Fibroblast of mammary gland (primary cell): ENCODE results near the gene NFE2.
A peak's percentile ranks its signal among the peaks of the same experiment; 100 is the strongest.
"Not testable (repeated sequence)": the region's sequence is repeated elsewhere in the genome, so short reads cannot be mapped to it uniquely, and the experiment has no call there.

Experiments used
- DNase-seq: peaks from one replicate; pipeline ENCODE4 v3.0.0-alpha.2; 2010; ENCODE audit warnings: low read depth
- H3K4me3 ChIP-seq: 2 replicates; pipeline ENCODE4 v1.5.1; 2011; ENCODE audit warnings: low read depth, mild to moderate bottlenecking, low read length, moderate library complexity; ENCODE audit not compliant: control insufficient read depth
- TF ChIP-seq, protein P1 (sequence below): conservative IDR thresholded peaks from 2 replicates; pipeline ENCODE4 v1.5.1; 2011; ENCODE audit warnings: low read depth, low read length, inconsistent platforms; ENCODE audit not compliant: control insufficient read depth, insufficient read depth

The NFE2 gene

GRCh38 chr12:54286042-54287030 is 14.5 kb downstream of the NFE2 start:
- no peak overlapping the region for H3K4me3 ChIP-seq
- TF ChIP-seq, protein P1, sequence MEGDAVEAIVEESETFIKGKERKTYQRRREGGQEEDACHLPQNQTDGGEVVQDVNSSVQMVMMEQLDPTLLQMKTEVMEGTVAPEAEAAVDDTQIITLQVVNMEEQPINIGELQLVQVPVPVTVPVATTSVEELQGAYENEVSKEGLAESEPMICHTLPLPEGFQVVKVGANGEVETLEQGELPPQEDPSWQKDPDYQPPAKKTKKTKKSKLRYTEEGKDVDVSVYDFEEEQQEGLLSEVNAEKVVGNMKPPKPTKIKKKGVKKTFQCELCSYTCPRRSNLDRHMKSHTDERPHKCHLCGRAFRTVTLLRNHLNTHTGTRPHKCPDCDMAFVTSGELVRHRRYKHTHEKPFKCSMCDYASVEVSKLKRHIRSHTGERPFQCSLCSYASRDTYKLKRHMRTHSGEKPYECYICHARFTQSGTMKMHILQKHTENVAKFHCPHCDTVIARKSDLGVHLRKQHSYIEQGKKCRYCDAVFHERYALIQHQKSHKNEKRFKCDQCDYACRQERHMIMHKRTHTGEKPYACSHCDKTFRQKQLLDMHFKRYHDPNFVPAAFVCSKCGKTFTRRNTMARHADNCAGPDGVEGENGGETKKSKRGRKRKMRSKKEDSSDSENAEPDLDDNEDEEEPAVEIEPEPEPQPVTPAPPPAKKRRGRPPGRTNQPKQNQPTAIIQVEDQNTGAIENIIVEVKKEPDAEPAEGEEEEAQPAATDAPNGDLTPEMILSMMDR: no peak
- DNase-seq: no peak

DNA sequence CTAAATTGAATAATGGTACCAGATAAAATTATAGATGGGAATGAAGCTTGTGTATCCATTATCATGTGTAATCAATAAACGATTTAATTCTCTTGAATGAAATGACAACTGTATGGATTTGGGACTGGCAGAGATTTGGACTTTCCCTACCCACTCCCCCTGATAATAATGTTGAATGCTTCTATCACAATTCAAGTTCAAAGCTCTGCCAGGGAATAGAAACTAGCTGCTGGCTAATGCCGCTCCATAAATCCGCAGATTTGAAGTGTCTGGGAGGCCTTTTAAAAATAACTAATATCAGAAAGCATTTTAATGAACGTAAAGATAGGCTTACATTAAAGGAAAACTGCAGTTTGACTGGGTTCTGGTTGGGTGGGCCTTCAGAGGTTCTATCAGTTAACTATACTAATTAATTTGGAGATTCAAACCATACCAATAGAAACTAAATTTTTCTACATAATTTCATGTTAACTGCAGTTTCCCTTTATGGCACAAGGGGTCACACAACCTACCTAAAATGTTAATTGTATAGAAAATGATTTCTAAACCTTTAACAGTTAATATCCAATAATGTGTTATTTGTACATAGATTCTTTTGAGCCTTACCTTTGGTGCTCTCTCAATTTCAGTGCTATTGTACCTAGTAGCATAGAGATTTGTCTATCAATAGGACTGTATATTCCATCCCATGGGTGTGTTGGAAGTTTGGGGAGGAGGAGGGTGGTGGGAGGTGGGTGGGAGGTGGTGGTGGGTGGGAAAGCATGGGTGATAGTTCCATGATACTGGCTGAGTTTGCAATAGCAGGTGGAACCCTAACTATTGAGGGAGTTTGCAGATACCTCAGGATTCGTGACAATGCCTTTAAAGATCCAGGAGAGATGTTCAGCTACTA is 15.4 kb downstream of the NFE2 start:
- TF ChIP-seq, protein P1: peak; percentile 38
- no peak for DNase-seq
- H3K4me3 ChIP-seq: no peak overlapping the region

GRCh38 chr12:54284070-54284780 is 16.6 kb downstream of the NFE2 start:
- DNase-seq: not testable (repeated sequence)
- peak overlapping the region; percentile 99 for H3K4me3 ChIP-seq

DNA sequence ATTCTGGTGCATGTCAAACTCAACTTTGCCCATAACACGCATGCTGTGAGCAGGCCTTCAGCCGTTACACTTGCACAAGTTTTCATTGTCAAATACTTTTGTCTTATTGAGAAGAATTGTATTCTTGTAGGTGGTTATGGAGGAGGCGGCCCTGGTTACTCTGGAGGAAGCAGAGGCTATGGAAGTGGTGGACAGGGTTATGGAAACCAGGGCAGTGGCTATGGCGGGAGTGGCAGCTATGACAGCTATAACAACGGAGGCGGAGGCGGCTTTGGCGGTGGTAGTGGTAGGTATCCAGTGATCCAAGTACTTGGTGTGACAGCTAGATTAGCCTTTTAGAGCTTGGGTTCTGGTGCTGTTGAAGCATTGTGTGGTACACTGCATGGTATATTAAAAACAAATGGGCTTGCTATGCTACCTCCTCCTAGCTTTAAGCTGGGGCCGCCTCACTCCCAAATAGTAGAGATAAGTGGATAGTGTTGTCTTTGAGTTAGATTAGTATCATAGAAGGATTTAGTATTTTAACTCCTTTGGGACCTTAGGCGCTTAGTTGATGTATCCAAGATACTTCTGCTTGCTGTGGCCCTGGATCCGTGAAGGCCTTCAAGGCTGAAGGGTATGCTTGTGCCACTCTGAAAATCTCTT is 17.7 kb downstream of the NFE2 start:
- peak overlapping the region; percentile 99 for H3K4me3 ChIP-seq
- TF ChIP-seq, protein P1: no peak
- DNase-seq: no peak

DNA sequence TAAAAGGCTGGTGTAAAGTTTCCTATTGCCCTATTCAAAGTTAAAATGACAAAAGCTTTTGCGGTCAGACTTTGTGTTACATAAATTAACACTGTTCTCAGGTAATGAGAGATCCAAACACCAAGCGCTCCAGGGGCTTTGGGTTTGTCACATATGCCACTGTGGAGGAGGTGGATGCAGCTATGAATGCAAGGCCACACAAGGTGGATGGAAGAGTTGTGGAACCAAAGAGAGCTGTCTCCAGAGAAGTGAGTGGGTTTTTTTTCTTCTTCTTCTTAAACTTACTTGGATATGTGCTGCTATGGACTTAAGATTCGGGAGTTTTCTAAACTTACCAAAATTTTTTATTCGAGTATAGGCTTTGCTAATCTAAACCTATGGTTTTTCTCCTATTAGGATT is 19.1 kb downstream of the NFE2 start:
- DNase-seq: not testable (repeated sequence)
- peak overlapping the region; percentile 99 for H3K4me3 ChIP-seq

DNA sequence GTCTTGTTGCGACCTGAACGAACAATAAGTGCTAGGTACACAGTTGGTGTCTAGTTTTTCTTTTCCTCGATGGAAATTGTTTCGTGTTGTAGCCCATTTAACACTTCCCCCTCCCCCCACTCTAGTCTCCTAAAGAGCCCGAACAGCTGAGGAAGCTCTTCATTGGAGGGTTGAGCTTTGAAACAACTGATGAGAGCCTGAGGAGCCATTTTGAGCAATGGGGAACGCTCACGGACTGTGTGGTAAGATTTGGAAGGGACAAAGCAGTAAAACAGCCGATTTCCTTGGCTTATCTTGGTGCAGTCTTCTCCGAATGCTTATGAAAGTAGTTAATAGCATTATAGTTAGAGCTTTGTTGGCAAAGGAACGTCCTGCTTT is 19.6 kb downstream of the NFE2 start:
- DNase-seq: not testable (repeated sequence)
- peak overlapping the region; percentile 99 for H3K4me3 ChIP-seq

- peak; percentile 100 for DNase-seq
- TF ChIP-seq, protein P1: no peak
These were observed 20.2 kb downstream of the NFE2 start, which contains the start of gene HNRNPA1 for GRCh38 chr12:54280468-54281260. TSS of gene HNRNPA1 (plus strand) at chr12:54280726. CDS start at chr12:54280808, 82 bp downstream.

More at GRCh38 chr12:54280468-54281260, 20.2 kb downstream of the NFE2 start, which contains the start of gene HNRNPA1:
- H3K4me3 ChIP-seq: peak within 1 kb of the TSS; percentile 99
